K562 (cell line): ENCODE data around the gene PTGES3. TPM values are rescaled to one million over a fixed set of nuclear protein-coding genes. Genes with fewer than 3 reads are reported as not detected.

Experiments used
- ATAC-seq: fragments of 200-7000 bp; cut with Tn5 transposase; 3 replicates; pipeline ENCODE4 v1.9.1; 2020; ENCODE audit warnings: moderate library complexity
- BruUV-seq: library from RNA; stranded (reverse); fragments of 400-500 nt; replicated peaks from 2 replicates; lab custom pipeline; 2021; lab: Mats Ljungman, UMichigan
- CTCF ChIA-PET: fragments of 300-600 bp; formaldehyde crosslinking; extraction: SDS; loops from one replicate; lab custom pipeline; 2021; ENCODE audit warnings: low intra/inter-chr PET ratio; lab: Yijun Ruan, JAX
- POLR2A ChIA-PET: fragments of 300-600, 350-650 bp; sonication (Branson Sonifier 250); formaldehyde crosslinking; extraction: SDS; loops from one replicate; lab custom pipeline; 2021; ENCODE audit warnings: antibody characterized with exemption, inconsistent platforms; lab: Yijun Ruan, JAX
- DNase-seq, 4 experiments: peaks; one replicate each; pipeline versions ENCODE4 v3.0.0 to v3.0.0-alpha.2; 2011 to 2018; ENCODE audit warnings: low spot score in 3 of 4, mixed read lengths in 3 of 4; ENCODE audit errors: extremely low read depth in 1 of 4
- FAIRE-seq: peaks from 2 replicates; lab custom pipeline; 2011; peaks lifted over from hg19 to GRCh38; lab: Jason Lieb, UNC
- H2AFZ ChIP-seq: 2 replicates; pipeline ENCODE4 v1.6.0; 2011; ENCODE audit warnings: low read depth, low read length, control low read depth, inconsistent platforms
- H3K27ac ChIP-seq: fragments of 200-600 bp; 3 replicates; pipeline ENCODE4 v1.8.0; 2011; ENCODE audit warnings: low read depth, mild to moderate bottlenecking, control low read depth, inconsistent platforms, low read length, moderate library complexity, mixed read lengths; ENCODE audit errors: extremely low read depth
- H3K27me3 ChIP-seq, 2 experiments: fragments of 300-600 bp in 1 of 2; 2 replicates in 1 of 2; 3 replicates in 1 of 2; pipeline versions ENCODE4 v1.6.0 to v1.8.0; 2011; ENCODE audit warnings: inconsistent platforms in 2 of 2, low read length in 2 of 2, mild to moderate bottlenecking in 1 of 2, mixed read lengths in 1 of 2, moderate library complexity in 1 of 2; ENCODE audit not compliant: control insufficient read depth in 2 of 2, insufficient read depth in 2 of 2
- H3K36me3 ChIP-seq: fragments of 300-600 bp; 3 replicates; pipeline ENCODE4 v1.8.0; 2011; ENCODE audit warnings: mild to moderate bottlenecking, low read length, inconsistent platforms; ENCODE audit not compliant: control insufficient read depth, insufficient read depth
- H3K4me1 ChIP-seq, 2 experiments: fragments of 200-600 bp in 1 of 2; replicated peaks in 1 of 2; 2 replicates in 1 of 2; 3 replicates in 1 of 2; pipeline versions ENCODE4 v1.5.1 to v1.8.0; 2011; ENCODE audit warnings: inconsistent platforms in 2 of 2, low read length in 2 of 2, mild to moderate bottlenecking in 1 of 2, mixed read lengths in 1 of 2, moderate library complexity in 1 of 2; ENCODE audit not compliant: control insufficient read depth in 2 of 2, insufficient read depth in 2 of 2
- H3K4me2 ChIP-seq: 2 replicates; pipeline ENCODE4 v1.6.1; 2011; ENCODE audit warnings: low read length, control low read depth, inconsistent platforms, mixed read lengths; ENCODE audit not compliant: insufficient read depth
- H3K4me3 ChIP-seq: fragments of 200-600 bp; sonication (generic), shearing (Covaris generic); 2 replicates; pipeline ENCODE4 v1.5.1; 2016; ENCODE audit warnings: control low read depth, inconsistent platforms
- H3K79me2 ChIP-seq: fragments of 200-600 bp; 3 replicates; pipeline ENCODE4 v1.8.0; 2011; ENCODE audit warnings: low read length, inconsistent platforms; ENCODE audit not compliant: control insufficient read depth, insufficient read depth
- H3K9ac ChIP-seq, 2 experiments: 2 replicates each; pipeline versions ENCODE4 v1.6.0 to v1.6.1; 2011; ENCODE audit warnings: low read depth in 2 of 2, low read length in 2 of 2, control low read depth in 1 of 2, inconsistent platforms in 1 of 2, mild to moderate bottlenecking in 1 of 2, mixed read lengths in 1 of 2; ENCODE audit not compliant: insufficient read depth in 1 of 2
- H3K9me1 ChIP-seq: one replicate; pipeline ENCODE4 v1.6.0; 2011; ENCODE audit warnings: inconsistent platforms, mild to moderate bottlenecking, low read length, moderate library complexity; ENCODE audit not compliant: control insufficient read depth, insufficient read depth
- H3K9me3 ChIP-seq: replicated peaks from 2 replicates; pipeline ENCODE4 v1.5.1; 2011; ENCODE audit warnings: low read depth, low read length, inconsistent platforms; ENCODE audit not compliant: control insufficient read depth, insufficient read depth
- H4K20me1 ChIP-seq: replicated peaks from 2 replicates; pipeline ENCODE4 v1.6.1; 2011; ENCODE audit warnings: low read length, inconsistent platforms, mixed read lengths; ENCODE audit not compliant: control insufficient read depth, insufficient read depth
- CHCHD3 ChIP-seq: fragments of 250-450 bp; sonication (Bioruptor Pico); IDR thresholded peaks from 2 replicates; pipeline ENCODE4 v2.1.2; 2022; ENCODE audit warnings: mild to moderate bottlenecking
- CREBBP ChIP-seq: IDR thresholded peaks from one replicate; pipeline ENCODE4 v1.6.1; 2012; ENCODE audit warnings: low read depth, mild to moderate bottlenecking, control low read depth, inconsistent platforms, low read length
- CSDE1 ChIP-seq, 2 experiments: fragments of 450-650 bp; IDR thresholded peaks; 2 replicates each; pipeline ENCODE4 v1.6.1; 2016; ENCODE audit warnings: mild to moderate bottlenecking in 1 of 2
- EGR1 ChIP-seq: fragments of 450-650 bp; conservative IDR thresholded peaks from 2 replicates; pipeline ENCODE4 v1.6.1; 2017; ENCODE audit warnings: mild to moderate bottlenecking
- HMBOX1 ChIP-seq: sonication (generic); IDR thresholded peaks from 2 replicates; pipeline ENCODE4 v1.6.1; 2016
- HMGXB4 ChIP-seq: sonication (generic); formaldehyde crosslinking; IDR thresholded peaks from 2 replicates; pipeline ENCODE4 v1.8.1; 2023; ENCODE audit warnings: mild to moderate bottlenecking, missing genetic modification reagents
- KLF1 ChIP-seq: fragments of 450-650 bp; IDR thresholded peaks from 2 replicates; pipeline ENCODE4 v1.6.1; 2016; ENCODE audit warnings: missing genetic modification characterization, missing compliant biosample characterization
- NCOA2 ChIP-seq, 2 experiments: fragments of 450-650 bp; IDR thresholded peaks; 2 replicates each; pipeline ENCODE4 v1.6.1; 2018; ENCODE audit warnings: mild to moderate bottlenecking in 2 of 2, moderate library complexity in 1 of 2; ENCODE audit not compliant: partially characterized antibody in 2 of 2
- U2AF1 ChIP-seq: fragments of 200-400 bp; formaldehyde crosslinking; optimal IDR thresholded peaks from 2 replicates; pipeline ENCODE3; 2017; ENCODE audit warnings: mild to moderate bottlenecking, low read depth, low read length, moderate library complexity
- ZC3H11A ChIP-seq: IDR thresholded peaks from 2 replicates; pipeline ENCODE4 v1.6.1; 2012; ENCODE audit warnings: low read depth, low read length, improper control_type of control experiment
- WGBS: fragments of 100-300 bp; shearing (Covaris generic); methylation state at CpG from one replicate; pipeline ENCODE4 v1.1.6; 2016; ENCODE audit warnings: low coverage, mixed read lengths; ENCODE audit not compliant: insufficient coverage; ENCODE audit errors: missing lambda C conversion rate; 5-methylcytosine and 5-hydroxymethylcytosine counted together
- in situ Hi-C: fragments of 300-500 bp; cut with MboI; formaldehyde crosslinking; loops from 4 replicates; pipeline ENCODE4 v1.15.0; 2018; ENCODE audit warnings: inconsistent platforms, mixed read lengths
- intact Hi-C: fragments of 100-400 bp; cut with micrococcal nuclease; formaldehyde crosslinking; loops from 2 replicates; pipeline ENCODE4 v1.14.2; 2022
- polyA plus RNA-seq, 8 experiments: library from polyadenylated mRNA; depleted of rRNA in 4 of 8; stranded (reverse) in 5 of 8; unstranded in 3 of 8; fragments of >200 nt; fragmentation: Nextera tagmentation in 2 of 8; fragmentation: Illumina TruSeq in 1 of 8; extraction: Ambion mirVana in 2 of 8; extraction: Trizol in 1 of 8; gene quantifications; 2 replicates each; pipeline versions ENCODE4 v1.2.1 to v1.2.3, GENCODE V29; 2011 to 2014; ENCODE audit warnings: inconsistent platforms in 1 of 8, missing spikeins in 1 of 8
- total RNA-seq, 7 experiments: library from RNA; depleted of rRNA in 6 of 7; stranded (reverse); fragments of >200 nt in 6 of 7; fragmentation: Illumina TruSeq in 2 of 7; extraction: Trizol in 2 of 7; gene quantifications; 2 replicates each; pipeline versions ENCODE4 v1.2.1 to v1.2.3, GENCODE V29; 2011 to 2021; ENCODE audit warnings: low replicate concordance in 1 of 7

PTGES3 gene
- total and polyA plus RNA-seq, 9 of the 15 experiments (the other 6 are each of a cell fraction or from before 2014, with no cell fraction given), result 163 to 501 (median 213) TPM

DNA sequence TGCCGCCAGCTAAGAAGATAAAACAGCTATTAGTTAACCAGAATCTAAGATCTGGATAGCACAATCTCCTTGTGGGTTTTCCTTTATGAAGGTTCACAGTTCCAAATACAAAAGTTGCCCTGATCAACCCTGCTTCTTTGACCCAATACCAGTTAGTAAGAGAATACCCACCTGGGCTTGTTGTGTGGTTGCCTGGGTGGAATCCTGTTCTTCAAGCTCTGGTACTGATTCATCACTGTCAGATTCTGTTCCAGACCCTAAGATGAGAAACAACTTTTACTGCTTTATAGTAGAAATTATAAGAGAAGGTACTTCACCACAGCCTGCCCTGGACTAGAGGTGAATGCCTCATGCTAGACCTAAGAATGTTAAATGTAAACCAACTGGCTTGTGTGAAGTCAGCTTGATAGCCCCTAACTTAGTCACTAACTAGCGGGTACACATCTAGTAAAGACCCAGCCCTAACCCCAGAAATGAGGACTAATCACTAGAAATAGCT is 26.4 kb upstream of the PTGES3 start:
- peaks cover 78% of the 10 kb centered on the region for H3K36me3 ChIP-seq
- no peak for ATAC-seq
- no peak for FAIRE-seq
- no TSS peak for BruUV-seq
- WGBS, result 88% methylated on average over 2 of the region's 2 CpGs
- H4K20me1 ChIP-seq, result peaks cover 33% of the 10 kb centered on the region
- H3K9me3 ChIP-seq, result no peaks in the 10 kb centered on the region
- no peaks in the 10 kb centered on the region for H3K27me3 ChIP-seq
- no peak overlapping the region for H2AFZ ChIP-seq
- no peak overlapping the region for H3K4me3 ChIP-seq
- TF ChIP-seq KLF1 (tag) (no peak), HMBOX1 (peak; percentile 34; the same call in 1 of the 2 replicates)
- H3K9me1 ChIP-seq, result peaks cover 12% of the 10 kb centered on the region
- in situ Hi-C loops (no loop called here), intact Hi-C loops (no loop called here)
- H3K79me2 ChIP-seq, result peaks cover 51% of the 10 kb centered on the region
- H3K4me2 ChIP-seq, result no peak overlapping the region
- no peak overlapping the region for H3K9ac ChIP-seq
- no peak overlapping the region for H3K27ac ChIP-seq
- peak in 1 of 4 experiments; percentile 8 for DNase-seq
- POLR2A ChIA-PET, result interaction anchor here (0.6 to 3.0 kb wide), 4 partner anchors 9 to 848 kb away, joined by 3 to 12 read pairs (median 10); no protein-coding TSS in a partner anchor
- peaks cover 8 to 13% of the 10 kb centered on the region in 2 experiments; a peak in 4 of 5 replicates for H3K4me1 ChIP-seq
- CTCF ChIA-PET, result no interaction called here

- ATAC-seq (no peak), DNase-seq (no peak), FAIRE-seq (no peak)
- H3K9me1 ChIP-seq, result peaks cover 8% of the 10 kb centered on the region
- no peak overlapping the region for H2AFZ ChIP-seq
- peaks cover 39% of the 10 kb centered on the region for H3K79me2 ChIP-seq
- H3K36me3 ChIP-seq, result peaks cover 67% of the 10 kb centered on the region
- no peak overlapping the region for H3K9ac ChIP-seq
- POLR2A ChIA-PET, result interaction anchor here (0.6 to 3.0 kb wide), 5 partner anchors 8 to 14 kb away, joined by 3 to 12 read pairs (median 7); partner anchors contain the start of gene NACA
- H3K27me3 ChIP-seq, result no peaks in the 10 kb centered on the region
- peaks cover 24% of the 10 kb centered on the region for H4K20me1 ChIP-seq
- 93% methylated on average over 3 of the region's 3 CpGs for WGBS
- intact Hi-C loops, result no loop called here
- TF ChIP-seq HMGXB4 (no peak), NCOA2 (IDR thresholded peaks at IDR 0.05; ENCODE audit: partially characterized antibody in 2 of 2) (no peak), CSDE1 (IDR thresholded peaks at IDR 0.05) (no peak), EGR1 (no peak), ZC3H11A (no peak), CHCHD3 (CRISPR knock-in tag) (no peak), U2AF1 (no peak), CREBBP (no peak)
- H3K4me3 ChIP-seq, result no peak overlapping the region
- H3K27ac ChIP-seq, result no peak overlapping the region
- no peaks in the 10 kb centered on the region for H3K9me3 ChIP-seq
- BruUV-seq, result no TSS peak
- CTCF ChIA-PET, result no interaction called here
- in situ Hi-C loops, result no loop called here
- H3K4me1 ChIP-seq, result peaks cover 0 to 3% of the 10 kb centered on the region in 2 experiments; a peak in 1 of 5 replicates
- no peak overlapping the region for H3K4me2 ChIP-seq
Measured at GRCh38 chr12:56713345-56713744, 25.3 kb upstream of the PTGES3 start.
